ENCODE data around the gene CCM2.

GRCh38 chr7:44969701-44970522 lies 30.1 kb upstream of the CCM2 start:
- TF ChIP-seq YY1 (IDR thresholded peaks at IDR 0.05; ENCODE audit: insufficient read depth, insufficient read length) (no peak), SUZ12 (IDR thresholded peaks at IDR 0.05; ENCODE audit: extremely low read depth, insufficient read depth, insufficient read length) (no peak), ZNF274 (IDR thresholded peaks at IDR 0.05; ENCODE audit: low read depth, low read length) (no peak)

Data from NT2/D1 (cell line).